Measurements from ENCODE around the gene SNTG2. TPM values are rescaled to one million over a fixed set of nuclear protein-coding genes. Genes with fewer than 3 reads are reported as not detected.

The SNTG2 gene
- total RNA-seq, 1 donor from 2014 or later: not detected

DNA sequence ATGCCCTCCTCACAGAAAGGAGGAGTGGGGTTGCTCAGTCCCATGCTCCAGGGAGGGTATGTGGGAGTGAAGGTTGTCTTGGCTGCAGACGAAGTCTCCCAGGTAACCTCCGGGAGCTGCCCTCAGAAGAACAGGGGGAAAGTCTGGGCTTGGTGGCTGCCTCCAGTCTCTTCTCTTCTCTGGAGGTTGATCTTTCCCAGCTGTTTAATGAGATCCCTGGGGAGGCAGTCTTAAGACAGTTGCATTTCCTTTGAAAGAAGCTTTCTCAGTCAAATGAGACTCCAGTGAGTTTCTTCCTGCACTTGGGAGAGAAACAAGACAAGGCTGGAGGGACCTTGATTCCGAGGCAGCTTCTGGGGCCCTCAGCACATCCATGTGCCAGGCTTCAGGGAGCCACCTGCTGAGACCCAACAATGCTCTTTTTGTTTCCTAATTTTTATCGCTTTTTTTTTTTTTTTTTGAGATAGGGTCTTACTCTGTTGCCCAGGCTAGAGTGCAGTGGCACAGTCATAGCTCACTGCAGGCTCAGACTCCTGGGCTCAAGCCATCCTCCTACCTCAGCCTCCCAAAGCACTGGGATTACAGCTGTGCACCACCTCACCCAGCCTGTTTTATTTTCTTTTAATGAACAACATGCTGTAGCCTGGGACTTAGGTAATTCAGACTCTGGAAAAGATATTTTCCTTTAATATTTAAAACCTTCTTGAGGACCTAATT lies 390.9 kb downstream of the SNTG2 start:
- TF ChIP-seq CTCF (conservative IDR thresholded peaks at IDR 0.05; ENCODE audit: low read depth, low read length): no peak
- no peak for DNase-seq (ENCODE audit: low read depth)
- no peak overlapping the region for H3K4me3 ChIP-seq (ENCODE audit: low read depth, low read length)

- no peak for DNase-seq (ENCODE audit: low read depth)
Measured at GRCh38 chr2:1348789-1349188, 398.1 kb downstream of the SNTG2 start.

GRCh38 chr2:1350111-1350510 lies 399.5 kb downstream of the SNTG2 start:
- DNase-seq (ENCODE audit: low read depth): no peak
- no peak for TF ChIP-seq CTCF (conservative IDR thresholded peaks at IDR 0.05; ENCODE audit: low read depth, low read length)
- H3K4me3 ChIP-seq (ENCODE audit: low read depth, low read length): no peak overlapping the region

More at GRCh38 chr2:1348789-1349188, 398.1 kb downstream of the SNTG2 start:
- no peak for TF ChIP-seq CTCF (conservative IDR thresholded peaks at IDR 0.05; ENCODE audit: low read depth, low read length)
- no peak overlapping the region for H3K4me3 ChIP-seq (ENCODE audit: low read depth, low read length)

DNA sequence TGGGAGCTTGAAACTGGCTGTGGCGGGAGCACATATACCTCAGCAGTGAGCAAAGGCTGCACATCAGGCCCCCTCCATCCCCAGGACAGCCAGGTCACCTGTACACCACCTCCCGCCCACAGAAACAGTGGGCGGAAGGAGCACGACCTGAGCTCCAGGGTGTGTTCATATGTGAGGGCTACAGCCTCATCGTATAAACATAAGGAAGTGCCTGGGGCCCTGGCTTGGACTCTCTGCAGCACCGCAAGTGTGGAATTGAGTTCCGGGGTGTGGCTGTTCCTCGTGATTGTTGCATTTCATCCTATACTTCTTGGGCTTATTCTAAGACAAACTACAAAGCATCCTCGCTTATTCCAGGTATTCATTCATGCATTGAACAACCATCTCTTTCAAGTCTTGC lies 402.5 kb downstream of the SNTG2 start:
- no peak overlapping the region for H3K4me3 ChIP-seq (ENCODE audit: low read depth, low read length)
- no peak for DNase-seq (ENCODE audit: low read depth)
- no peak for TF ChIP-seq CTCF (conservative IDR thresholded peaks at IDR 0.05; ENCODE audit: low read depth, low read length)

DNA sequence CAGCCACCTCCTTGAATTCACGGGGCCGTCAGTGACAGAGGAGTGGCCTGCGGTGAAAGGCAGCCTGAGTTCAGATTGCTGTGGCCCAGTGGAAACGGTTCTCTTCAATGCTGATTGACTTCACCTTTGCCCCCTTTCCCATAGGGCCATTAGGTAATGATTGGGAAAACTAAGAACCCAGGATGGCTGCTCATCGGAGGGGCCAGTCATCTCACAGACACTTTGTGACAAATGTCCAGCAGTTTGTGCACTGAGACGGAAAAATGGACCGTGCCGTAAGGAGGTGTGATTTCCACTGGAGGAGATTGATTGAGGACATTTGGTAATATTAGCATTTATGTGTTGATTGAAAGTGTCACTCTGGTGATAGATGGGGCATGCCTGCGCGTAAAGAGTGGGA lies 402.9 kb downstream of the SNTG2 start:
- no peak for TF ChIP-seq CTCF (conservative IDR thresholded peaks at IDR 0.05; ENCODE audit: low read depth, low read length)
- H3K4me3 ChIP-seq (ENCODE audit: low read depth, low read length): no peak overlapping the region
- no peak for DNase-seq (ENCODE audit: low read depth)

DNA sequence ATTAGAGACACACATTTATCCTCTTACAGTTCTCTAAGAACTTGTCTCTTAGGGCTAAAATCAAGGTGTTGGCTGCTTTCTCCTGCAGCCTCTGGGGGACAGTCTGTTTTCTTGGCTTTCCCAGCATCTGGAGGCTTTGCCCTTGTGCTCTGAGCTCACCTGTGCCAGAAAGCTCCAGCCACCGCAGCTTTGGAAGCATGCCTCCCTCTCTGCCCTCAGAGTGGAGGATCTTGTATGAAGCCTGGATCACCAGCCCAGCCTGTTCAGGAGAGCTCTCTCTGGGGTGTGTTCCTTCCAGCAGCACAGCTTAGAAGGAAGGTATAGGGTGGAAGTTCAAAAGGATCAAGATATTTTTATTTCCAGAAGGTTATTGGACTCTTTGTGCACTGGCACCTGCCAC lies 409.5 kb downstream of the SNTG2 start:
- TF ChIP-seq CTCF (conservative IDR thresholded peaks at IDR 0.05; ENCODE audit: low read depth, low read length): no peak
- no peak for DNase-seq (ENCODE audit: low read depth)
- H3K4me3 ChIP-seq (ENCODE audit: low read depth, low read length): no peak overlapping the region

Measured in epithelial cell of proximal tubule (primary cell).